A549 (cell line): ENCODE results near the gene KCNN1. TPM values are rescaled to one million over a fixed set of nuclear protein-coding genes. Genes with fewer than 3 reads are reported as not detected.

Experiments used
- ATAC-seq, 2 experiments: fragments of 200-7000 bp in 1 of 2; fragments of >200 bp in 1 of 2; cut with Nextera tagmentation in 1 of 2; cut with Tn5 transposase in 1 of 2; 3 replicates each; pipeline versions ENCODE4 v1.8.0 to v1.9.1; 2018 to 2020; ENCODE audit warnings: mild to moderate bottlenecking in 1 of 2, moderate library complexity in 1 of 2
- CTCF ChIA-PET: fragments of 300-600 bp; sonication (Branson Sonifier 250); formaldehyde crosslinking; extraction: SDS; loops from one replicate; lab custom pipeline; 2021; ENCODE audit warnings: antibody characterized with exemption, inconsistent platforms; lab: Yijun Ruan, JAX
- POLR2A ChIA-PET: fragments of 350-600 bp; formaldehyde crosslinking; extraction: SDS; loops from one replicate; lab custom pipeline; 2021; ENCODE audit warnings: antibody characterized with exemption, inconsistent platforms; lab: Yijun Ruan, JAX
- DNase-seq, 2 experiments: peaks; one replicate each; pipeline versions ENCODE4 v3.0.0 to v3.0.0-alpha.2; 2011 to 2016; ENCODE audit warnings: low read depth in 1 of 2, low spot score in 1 of 2
- FAIRE-seq: peaks from 2 replicates; lab custom pipeline; 2011; peaks lifted over from hg19 to GRCh38; lab: Jason Lieb, UNC
- H3K27ac ChIP-seq, 2 experiments: fragments of >200 bp; sonication (Bioruptor Twin); formaldehyde crosslinking; 3 replicates each; pipeline ENCODE4 v1.5.1; 2016 to 2017
- H3K4me1 ChIP-seq: fragments of >200 bp; sonication (Bioruptor Twin); formaldehyde crosslinking; 3 replicates; pipeline ENCODE4 v1.6.1; 2016
- H3K4me2 ChIP-seq: fragments of >200 bp; sonication (Bioruptor Twin); formaldehyde crosslinking; 3 replicates; pipeline ENCODE4 v1.6.1; 2016
- H3K4me3 ChIP-seq: fragments of >200 bp; sonication (Bioruptor Twin); formaldehyde crosslinking; 3 replicates; pipeline ENCODE4 v1.5.1; 2016
- H3K9me3 ChIP-seq: fragments of >200 bp; sonication (Bioruptor Twin); formaldehyde crosslinking; 3 replicates; pipeline ENCODE4 v1.6.1; 2016
- CBX2 ChIP-seq: fragments of 200-600 bp; sonication (generic); IDR thresholded peaks from 2 replicates; pipeline ENCODE4 v1.6.1; 2016; ENCODE audit warnings: low read depth, mild to moderate bottlenecking, borderline replicate concordance
- CHD2 ChIP-seq: fragments of 150-350 bp; IDR thresholded peaks from 2 replicates; pipeline ENCODE4 v1.6.1; 2014; ENCODE audit warnings: low read length; ENCODE audit not compliant: partially characterized antibody
- CHD4 ChIP-seq: fragments of 200-600 bp; sonication (generic); IDR thresholded peaks from 2 replicates; pipeline ENCODE4 v1.6.1; 2016; ENCODE audit warnings: antibody characterized with exemption, mild to moderate bottlenecking, borderline replicate concordance
- EHF ChIP-seq: fragments of 250-450 bp; sonication (Bioruptor Pico); IDR thresholded peaks from 2 replicates; pipeline ENCODE4 v1.5.0; 2020; ENCODE audit warnings: mild to moderate bottlenecking
- EP300 ChIP-seq, 2 experiments: fragments of >200 bp; sonication (Bioruptor Twin); formaldehyde crosslinking; IDR thresholded peaks; 2 replicates in 1 of 2; 3 replicates in 1 of 2; pipeline ENCODE4 v1.6.1; 2016 to 2017
- ESRRA ChIP-seq: fragments of 150-350 bp; IDR thresholded peaks from 2 replicates; pipeline ENCODE4 v1.6.1; 2014; ENCODE audit warnings: mild to moderate bottlenecking, low read length, borderline replicate concordance
- FOSB ChIP-seq: fragments of 250-450 bp; sonication (Bioruptor Pico); IDR thresholded peaks from 2 replicates; pipeline ENCODE4 v1.5.0; 2020; ENCODE audit warnings: mild to moderate bottlenecking, moderate library complexity
- HDAC2 ChIP-seq: fragments of 200-600 bp; sonication (generic); IDR thresholded peaks from 2 replicates; pipeline ENCODE4 v1.6.1; 2016
- JUNB ChIP-seq: fragments of >200 bp; sonication (Bioruptor Twin); formaldehyde crosslinking; IDR thresholded peaks from 2 replicates; pipeline ENCODE4 v1.6.1; 2016
- KDM1A ChIP-seq: fragments of 200-600 bp; sonication (generic); IDR thresholded peaks from 2 replicates; pipeline ENCODE4 v1.6.1; 2016; ENCODE audit warnings: low read depth, mild to moderate bottlenecking
- MAFK ChIP-seq: fragments of 450-650 bp; IDR thresholded peaks from 2 replicates; pipeline ENCODE4 v1.6.1; 2014; ENCODE audit not compliant: partially characterized antibody
- MYC ChIP-seq: IDR thresholded peaks from 2 replicates; pipeline ENCODE4 v1.6.1; 2012; ENCODE audit warnings: mild to moderate bottlenecking, inconsistent platforms, low read length, improper control_type of control experiment, borderline replicate concordance
- NFE2L2 ChIP-seq: fragments of 150-350 bp; conservative IDR thresholded peaks from 2 replicates; pipeline ENCODE4 v1.6.1; 2014; ENCODE audit warnings: low read length
- POLR2A ChIP-seq: IDR thresholded peaks from 2 replicates; pipeline ENCODE4 v1.6.1; 2012; ENCODE audit warnings: mild to moderate bottlenecking, low read length
- POLR2AphosphoS2 ChIP-seq: conservative IDR thresholded peaks from 2 replicates; pipeline ENCODE4 v1.6.1; 2012; ENCODE audit warnings: low read length, improper control_type of control experiment, inconsistent platforms
- RCOR1 ChIP-seq: fragments of 150-350 bp; IDR thresholded peaks from 2 replicates; pipeline ENCODE4 v1.6.1; 2014; ENCODE audit warnings: antibody characterized with exemption, low read length, low read depth
- RFX5 ChIP-seq: fragments of 450-650 bp; IDR thresholded peaks from 2 replicates; pipeline ENCODE4 v1.7.1; 2014; ENCODE audit warnings: antibody characterized with exemption, mild to moderate bottlenecking, moderate library complexity
- RNF2 ChIP-seq: fragments of 200-600 bp; sonication (generic); IDR thresholded peaks from 2 replicates; pipeline ENCODE4 v1.6.1; 2016; ENCODE audit warnings: low read depth, mild to moderate bottlenecking, antibody characterized with exemption, moderate library complexity, borderline replicate concordance
- SREBF2 ChIP-seq: fragments of 450-650 bp; IDR thresholded peaks from 2 replicates; pipeline ENCODE4 v1.6.1; 2014; ENCODE audit warnings: mild to moderate bottlenecking, moderate library complexity
- TFCP2L1 ChIP-seq: fragments of 250-450 bp; sonication (Bioruptor Pico); IDR thresholded peaks from 2 replicates; pipeline ENCODE4 v1.5.0; 2021; ENCODE audit warnings: mild to moderate bottlenecking
- TP53 ChIP-seq: fragments of 250-450 bp; sonication (Bioruptor Pico); IDR thresholded peaks from 2 replicates; pipeline ENCODE4 v1.5.0; 2021; ENCODE audit warnings: mild to moderate bottlenecking, moderate library complexity
- ZC3H11A ChIP-seq: fragments of 450-650 bp; IDR thresholded peaks from 2 replicates; pipeline ENCODE4 v1.6.1; 2014; ENCODE audit warnings: antibody characterized with exemption, mild to moderate bottlenecking
- ZFP36 ChIP-seq: fragments of 450-650 bp; IDR thresholded peaks from 2 replicates; pipeline ENCODE4 v1.6.1; 2014; ENCODE audit warnings: borderline replicate concordance; ENCODE audit not compliant: partially characterized antibody
- ZNF302 ChIP-seq: fragments of 250-450 bp; sonication (Bioruptor Pico); IDR thresholded peaks from 2 replicates; pipeline ENCODE4 v1.9.0; 2021; ENCODE audit warnings: inconsistent platforms, mild to moderate bottlenecking, moderate library complexity
- ZSCAN20 ChIP-seq: fragments of 250-450 bp; sonication (Bioruptor Pico); IDR thresholded peaks from 2 replicates; pipeline ENCODE4 v1.8.0; 2022; ENCODE audit warnings: mild to moderate bottlenecking, moderate library complexity
- WGBS: methylation state at CpG from one replicate; pipeline ENCODE4 v1.1.6; 2017; ENCODE audit errors: missing lambda C conversion rate; 5-methylcytosine and 5-hydroxymethylcytosine counted together
- polyA plus RNA-seq, 4 experiments: library from polyadenylated mRNA; depleted of rRNA in 3 of 4; stranded (reverse); fragments of >200 nt; fragmentation: RNase III in 1 of 4; extraction: RNeasy Plus Mini Kit Qiagen cat#74134 plus additional on column Dnase treatment in 1 of 4; gene quantifications; 2 replicates in 3 of 4; 3 replicates in 1 of 4; pipeline ENCODE4 v1.2.3, GENCODE V29; 2011 to 2017
- TF ChIP-seq, protein P1 (sequence below): fragments of 250-450 bp; sonication (Bioruptor Pico); IDR thresholded peaks from 2 replicates; pipeline ENCODE4 v1.5.0; 2020; ENCODE audit warnings: low read depth, mild to moderate bottlenecking, moderate library complexity
- TF ChIP-seq, protein P2 (sequence below): fragments of 200-600 bp; sonication (generic); IDR thresholded peaks from 2 replicates; pipeline ENCODE4 v1.6.1; 2016; ENCODE audit warnings: antibody characterized with exemption, mild to moderate bottlenecking, moderate library complexity
- TF ChIP-seq, protein P3 (sequence below): fragments of >200 bp; sonication (Bioruptor Twin); formaldehyde crosslinking; IDR thresholded peaks from 3 replicates; pipeline ENCODE4 v1.5.1; 2016
- TF ChIP-seq, protein P4 (sequence below): fragments of >200 bp; sonication (Bioruptor Twin); formaldehyde crosslinking; IDR thresholded peaks from 2 replicates; pipeline ENCODE4 v1.6.1; 2016
- TF ChIP-seq, protein P5 (sequence below): fragments of 450-650 bp; IDR thresholded peaks from 2 replicates; pipeline ENCODE4 v1.6.1; 2014; ENCODE audit warnings: antibody characterized with exemption

The KCNN1 gene
- polyA plus RNA-seq, 2 of the 4 experiments (the other 2 are of a cell fraction): 0.43 to 0.85 TPM

DNA sequence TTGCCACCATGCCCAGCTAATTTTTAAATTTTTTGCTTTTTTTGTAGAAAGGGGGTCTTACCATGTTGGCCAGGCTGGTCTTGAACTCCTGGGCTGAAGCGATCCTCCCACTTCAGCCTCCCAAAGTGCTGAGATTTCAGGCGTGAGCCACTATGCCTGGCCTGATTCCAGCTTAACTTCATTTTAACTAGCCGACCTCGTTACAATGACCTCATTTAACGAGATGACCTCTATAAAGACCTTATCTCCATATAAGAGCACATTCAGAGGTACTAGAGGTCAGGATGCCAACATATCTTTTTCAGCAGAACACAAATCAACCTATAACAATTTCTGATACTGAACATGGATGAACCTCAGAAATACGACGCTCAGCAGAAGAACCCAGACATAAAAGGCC is 10.6 kb downstream of the KCNN1 start:
- Histone ChIP-seq H3K9me3 (no peaks in the 10 kb centered on the region), H3K27ac (no peak overlapping the region), H3K4me3 (no peak overlapping the region), H3K4me2 (no peak overlapping the region), H3K4me1 (no peaks in the 10 kb centered on the region)
- DNase-seq: no peak
- POLR2A ChIA-PET: no interaction called here
- 84% methylated on average over 7 of the region's 7 CpGs for WGBS
- CTCF ChIA-PET: interaction anchor here (0.9 kb wide), 1 partner anchor 20 kb away, joined by 3 read pairs; no protein-coding TSS in a partner anchor
- no peak for FAIRE-seq
- TF ChIP-seq, protein P1, sequence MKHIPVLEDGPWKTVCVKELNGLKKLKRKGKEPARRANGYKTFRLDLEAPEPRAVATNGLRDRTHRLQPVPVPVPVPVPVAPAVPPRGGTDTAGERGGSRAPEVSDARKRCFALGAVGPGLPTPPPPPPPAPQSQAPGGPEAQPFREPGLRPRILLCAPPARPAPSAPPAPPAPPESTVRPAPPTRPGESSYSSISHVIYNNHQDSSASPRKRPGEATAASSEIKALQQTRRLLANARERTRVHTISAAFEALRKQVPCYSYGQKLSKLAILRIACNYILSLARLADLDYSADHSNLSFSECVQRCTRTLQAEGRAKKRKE (CRISPR knock-in tag): no peak
- TF ChIP-seq ZNF302 (CRISPR knock-in tag) (no peak), RNF2 (no peak), HDAC2 (no peak), ZC3H11A (no peak), RFX5 (no peak), EHF (no peak), ZFP36 (no peak), NFE2L2 (no peak), RCOR1 (no peak), MAFK (no peak), CHD4 (no peak), JUNB (no peak), TP53 (no peak), SREBF2 (no peak)
- TF ChIP-seq, protein P2, sequence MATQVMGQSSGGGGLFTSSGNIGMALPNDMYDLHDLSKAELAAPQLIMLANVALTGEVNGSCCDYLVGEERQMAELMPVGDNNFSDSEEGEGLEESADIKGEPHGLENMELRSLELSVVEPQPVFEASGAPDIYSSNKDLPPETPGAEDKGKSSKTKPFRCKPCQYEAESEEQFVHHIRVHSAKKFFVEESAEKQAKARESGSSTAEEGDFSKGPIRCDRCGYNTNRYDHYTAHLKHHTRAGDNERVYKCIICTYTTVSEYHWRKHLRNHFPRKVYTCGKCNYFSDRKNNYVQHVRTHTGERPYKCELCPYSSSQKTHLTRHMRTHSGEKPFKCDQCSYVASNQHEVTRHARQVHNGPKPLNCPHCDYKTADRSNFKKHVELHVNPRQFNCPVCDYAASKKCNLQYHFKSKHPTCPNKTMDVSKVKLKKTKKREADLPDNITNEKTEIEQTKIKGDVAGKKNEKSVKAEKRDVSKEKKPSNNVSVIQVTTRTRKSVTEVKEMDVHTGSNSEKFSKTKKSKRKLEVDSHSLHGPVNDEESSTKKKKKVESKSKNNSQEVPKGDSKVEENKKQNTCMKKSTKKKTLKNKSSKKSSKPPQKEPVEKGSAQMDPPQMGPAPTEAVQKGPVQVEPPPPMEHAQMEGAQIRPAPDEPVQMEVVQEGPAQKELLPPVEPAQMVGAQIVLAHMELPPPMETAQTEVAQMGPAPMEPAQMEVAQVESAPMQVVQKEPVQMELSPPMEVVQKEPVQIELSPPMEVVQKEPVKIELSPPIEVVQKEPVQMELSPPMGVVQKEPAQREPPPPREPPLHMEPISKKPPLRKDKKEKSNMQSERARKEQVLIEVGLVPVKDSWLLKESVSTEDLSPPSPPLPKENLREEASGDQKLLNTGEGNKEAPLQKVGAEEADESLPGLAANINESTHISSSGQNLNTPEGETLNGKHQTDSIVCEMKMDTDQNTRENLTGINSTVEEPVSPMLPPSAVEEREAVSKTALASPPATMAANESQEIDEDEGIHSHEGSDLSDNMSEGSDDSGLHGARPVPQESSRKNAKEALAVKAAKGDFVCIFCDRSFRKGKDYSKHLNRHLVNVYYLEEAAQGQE: no peak
- TF ChIP-seq, protein P3, sequence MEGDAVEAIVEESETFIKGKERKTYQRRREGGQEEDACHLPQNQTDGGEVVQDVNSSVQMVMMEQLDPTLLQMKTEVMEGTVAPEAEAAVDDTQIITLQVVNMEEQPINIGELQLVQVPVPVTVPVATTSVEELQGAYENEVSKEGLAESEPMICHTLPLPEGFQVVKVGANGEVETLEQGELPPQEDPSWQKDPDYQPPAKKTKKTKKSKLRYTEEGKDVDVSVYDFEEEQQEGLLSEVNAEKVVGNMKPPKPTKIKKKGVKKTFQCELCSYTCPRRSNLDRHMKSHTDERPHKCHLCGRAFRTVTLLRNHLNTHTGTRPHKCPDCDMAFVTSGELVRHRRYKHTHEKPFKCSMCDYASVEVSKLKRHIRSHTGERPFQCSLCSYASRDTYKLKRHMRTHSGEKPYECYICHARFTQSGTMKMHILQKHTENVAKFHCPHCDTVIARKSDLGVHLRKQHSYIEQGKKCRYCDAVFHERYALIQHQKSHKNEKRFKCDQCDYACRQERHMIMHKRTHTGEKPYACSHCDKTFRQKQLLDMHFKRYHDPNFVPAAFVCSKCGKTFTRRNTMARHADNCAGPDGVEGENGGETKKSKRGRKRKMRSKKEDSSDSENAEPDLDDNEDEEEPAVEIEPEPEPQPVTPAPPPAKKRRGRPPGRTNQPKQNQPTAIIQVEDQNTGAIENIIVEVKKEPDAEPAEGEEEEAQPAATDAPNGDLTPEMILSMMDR: no peak
- TF ChIP-seq, protein P4, sequence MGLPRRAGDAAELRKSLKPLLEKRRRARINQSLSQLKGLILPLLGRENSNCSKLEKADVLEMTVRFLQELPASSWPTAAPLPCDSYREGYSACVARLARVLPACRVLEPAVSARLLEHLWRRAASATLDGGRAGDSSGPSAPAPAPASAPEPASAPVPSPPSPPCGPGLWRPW: no peak
- no peak for ATAC-seq

DNA sequence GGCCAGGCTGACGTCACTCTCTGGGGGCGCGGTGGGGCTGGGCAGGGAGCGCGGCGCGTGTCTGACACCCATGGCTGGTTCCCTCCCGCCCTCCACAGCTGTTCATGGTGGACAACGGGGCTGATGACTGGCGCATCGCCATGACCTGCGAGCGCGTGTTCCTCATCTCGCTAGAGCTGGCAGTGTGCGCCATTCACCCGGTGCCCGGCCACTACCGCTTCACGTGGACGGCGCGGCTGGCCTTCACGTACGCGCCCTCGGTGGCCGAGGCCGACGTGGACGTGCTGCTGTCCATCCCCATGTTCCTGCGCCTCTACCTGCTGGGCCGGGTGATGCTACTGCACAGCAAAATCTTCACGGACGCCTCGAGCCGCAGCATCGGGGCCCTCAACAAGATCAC is 14.7 kb downstream of the KCNN1 start:
- ATAC-seq (no peak), DNase-seq (no peak), FAIRE-seq (no peak)
- ChIA-PET POLR2A (no interaction called here), CTCF (interaction anchor here (0.6 to 3.5 kb wide), 5 partner anchors 15 to 122 kb away, joined by 3 to 18 read pairs (median 5); partner anchors contain the start of gene RPL18A)
- H3K4me1 ChIP-seq: no peaks in the 10 kb centered on the region
- no peaks in the 10 kb centered on the region for H3K9me3 ChIP-seq
- no peak overlapping the region for H3K27ac ChIP-seq
- no peak overlapping the region for H3K4me2 ChIP-seq
- WGBS: 91% methylated on average over 38 of the region's 38 CpGs
- no peak overlapping the region for H3K4me3 ChIP-seq
- TF ChIP-seq CHD2: no peak
- TF ChIP-seq MYC: no peak
- TF ChIP-seq ZSCAN20 (CRISPR knock-in tag): no peak
- no peak for TF ChIP-seq KDM1A
- no peak for TF ChIP-seq JUNB
- TF ChIP-seq TFCP2L1 (CRISPR knock-in tag): no peak
- TF ChIP-seq POLR2A: no peak
- TF ChIP-seq, protein P5, sequence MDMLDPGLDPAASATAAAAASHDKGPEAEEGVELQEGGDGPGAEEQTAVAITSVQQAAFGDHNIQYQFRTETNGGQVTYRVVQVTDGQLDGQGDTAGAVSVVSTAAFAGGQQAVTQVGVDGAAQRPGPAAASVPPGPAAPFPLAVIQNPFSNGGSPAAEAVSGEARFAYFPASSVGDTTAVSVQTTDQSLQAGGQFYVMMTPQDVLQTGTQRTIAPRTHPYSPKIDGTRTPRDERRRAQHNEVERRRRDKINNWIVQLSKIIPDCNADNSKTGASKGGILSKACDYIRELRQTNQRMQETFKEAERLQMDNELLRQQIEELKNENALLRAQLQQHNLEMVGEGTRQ: no peak
- no peak for TF ChIP-seq EP300 (IDR thresholded peaks at IDR 0.05)
- TF ChIP-seq CBX2: no peak
- no peak for TF ChIP-seq POLR2AphosphoS2
- no peak for TF ChIP-seq FOSB
- no peak for TF ChIP-seq ESRRA
